ENCODE results near the gene CA10. TPM values are rescaled to one million over a fixed set of nuclear protein-coding genes. Genes with fewer than 3 reads are reported as not detected.

CA10 gene
- total and polyA plus RNA-seq, 9 of the 15 experiments (the other 6 are each of a cell fraction or from before 2014, with no cell fraction given), result not detected

GRCh38 chr17:52064791-52065211 lies 93.7 kb downstream of the CA10 start (continued):
- no peak for TF ChIP-seq ZNF609 (CRISPR knock-in tag; IDR thresholded peaks at IDR 0.05; ENCODE audit: borderline replicate concordance)
- no peak for TF ChIP-seq TCF7L2 (IDR thresholded peaks at IDR 0.05; ENCODE audit: low read depth, low read length)

GRCh38 chr17:52049496-52049895 lies 109.0 kb downstream of the CA10 start:
- Histone ChIP-seq H3K36me3 (ENCODE audit: control insufficient read depth, insufficient read depth, low read length) (no peaks in the 10 kb centered on the region), H3K27ac (ENCODE audit: extremely low read depth, low read depth, low read length) (no peak overlapping the region), H3K79me2 (ENCODE audit: control insufficient read depth, insufficient read depth, low read length) (no peaks in the 10 kb centered on the region), H2AFZ (ENCODE audit: low read depth, low read length) (no peak overlapping the region), H3K9me1 (ENCODE audit: control insufficient read depth, insufficient read depth, low read length) (no peaks in the 10 kb centered on the region), H3K4me2 (ENCODE audit: insufficient read depth, low read length) (no peak overlapping the region), H4K20me1 (replicated peaks; ENCODE audit: control insufficient read depth, insufficient read depth, low read length) (no peaks in the 10 kb centered on the region), H3K27me3 (ENCODE audit: control insufficient read depth in 2 of 2, insufficient read depth in 2 of 2, low read length in 2 of 2) (no peaks in the 10 kb centered on the region), H3K4me3 (no peak overlapping the region), H3K4me1 (replicated peaks in 1 of 2; ENCODE audit: control insufficient read depth in 2 of 2, insufficient read depth in 2 of 2, low read length in 2 of 2) (no peaks in the 10 kb centered on the region), H3K9ac (ENCODE audit: insufficient read depth in 1 of 2, low read depth in 2 of 2, low read length in 2 of 2) (no peak overlapping the region), H3K9me3 (replicated peaks; ENCODE audit: control insufficient read depth, insufficient read depth, low read depth, low read length) (no peaks in the 10 kb centered on the region)
- WGBS (ENCODE audit: insufficient coverage, low coverage, missing lambda C conversion rate), result 6% methylated on average over 1 of the region's 1 CpG
- ATAC-seq (no peak), FAIRE-seq (no peak), DNase-seq (ENCODE audit: extremely low read depth in 1 of 4, low spot score in 3 of 4) (no peak)
- intact Hi-C loops (cut with micrococcal nuclease) (no loop called here), in situ Hi-C loops (cut with MboI) (no loop called here)
- ChIA-PET CTCF (ENCODE audit: low intra/inter-chr PET ratio) (no interaction called here), POLR2A (no interaction called here)
- BruUV-seq (replicated peaks), result no TSS peak
- TF ChIP-seq TRIM28 (IDR thresholded peaks at IDR 0.05) (no peak), TSHZ1 (CRISPR knock-in tag; IDR thresholded peaks at IDR 0.05) (no peak), ZNF518B (CRISPR knock-in tag; IDR thresholded peaks at IDR 0.05) (no peak), SMARCE1 (IDR thresholded peaks at IDR 0.05) (no peak), CBX3 (IDR thresholded peaks at IDR 0.05; ENCODE audit: borderline replicate concordance in 1 of 2, low read length in 2 of 2) (no peak), ZNF780A (CRISPR knock-in tag; IDR thresholded peaks at IDR 0.05) (no peak), KLF13 (tag; IDR thresholded peaks at IDR 0.05; ENCODE audit: borderline replicate concordance, low read depth) (no peak)

Measured in K562 (cell line).